Peyer's patch (tissue), 4 donors: Measurements from ENCODE around the gene DENND4C.

Source experiments
- POLR2A ChIP-seq, 2 donors: fragments of 450-650 bp; IDR thresholded peaks; one replicate each; pipeline ENCODE4 v1.5.1; 2017; ENCODE audit warnings: antibody characterized with exemption in 2 of 2, mild to moderate bottlenecking in 2 of 2, moderate library complexity in 2 of 2
- TF ChIP-seq, protein P1 (sequence below), 6 experiments: fragments of 450-650 bp in 4 of 6; fragments of 200-600 bp in 2 of 6; sonication (generic) in 1 of 6; IDR thresholded peaks; one replicate each; pipeline ENCODE4 v1.5.1; 2017 to 2019; ENCODE audit warnings: antibody characterized with exemption in 6 of 6, mild to moderate bottlenecking in 3 of 6, moderate library complexity in 1 of 6

DNA sequence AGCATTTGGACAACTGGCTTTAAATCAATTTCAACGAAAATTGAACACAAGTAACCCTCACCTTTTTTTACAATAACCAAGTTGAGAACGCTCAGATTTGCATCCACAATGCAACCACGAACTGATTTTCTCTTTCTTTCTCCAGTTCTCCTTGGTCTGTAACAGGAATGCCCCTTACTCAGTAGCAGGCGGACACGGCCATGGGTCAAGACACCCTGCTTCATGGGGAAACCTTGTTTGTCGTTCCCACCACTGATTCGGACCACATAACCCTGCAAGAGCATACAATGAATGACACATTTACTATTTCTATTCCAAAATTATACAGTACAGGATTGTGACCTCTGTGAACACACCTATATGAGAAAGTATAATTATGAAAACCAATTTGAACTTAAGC lies 148.2 kb downstream of the DENND4C start:
- TF ChIP-seq, protein P1, sequence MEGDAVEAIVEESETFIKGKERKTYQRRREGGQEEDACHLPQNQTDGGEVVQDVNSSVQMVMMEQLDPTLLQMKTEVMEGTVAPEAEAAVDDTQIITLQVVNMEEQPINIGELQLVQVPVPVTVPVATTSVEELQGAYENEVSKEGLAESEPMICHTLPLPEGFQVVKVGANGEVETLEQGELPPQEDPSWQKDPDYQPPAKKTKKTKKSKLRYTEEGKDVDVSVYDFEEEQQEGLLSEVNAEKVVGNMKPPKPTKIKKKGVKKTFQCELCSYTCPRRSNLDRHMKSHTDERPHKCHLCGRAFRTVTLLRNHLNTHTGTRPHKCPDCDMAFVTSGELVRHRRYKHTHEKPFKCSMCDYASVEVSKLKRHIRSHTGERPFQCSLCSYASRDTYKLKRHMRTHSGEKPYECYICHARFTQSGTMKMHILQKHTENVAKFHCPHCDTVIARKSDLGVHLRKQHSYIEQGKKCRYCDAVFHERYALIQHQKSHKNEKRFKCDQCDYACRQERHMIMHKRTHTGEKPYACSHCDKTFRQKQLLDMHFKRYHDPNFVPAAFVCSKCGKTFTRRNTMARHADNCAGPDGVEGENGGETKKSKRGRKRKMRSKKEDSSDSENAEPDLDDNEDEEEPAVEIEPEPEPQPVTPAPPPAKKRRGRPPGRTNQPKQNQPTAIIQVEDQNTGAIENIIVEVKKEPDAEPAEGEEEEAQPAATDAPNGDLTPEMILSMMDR (IDR thresholded peaks at IDR 0.05): no peak
- TF ChIP-seq POLR2A (IDR thresholded peaks at IDR 0.05): no peak
